DND-41 (cell line): Measurements from ENCODE around the gene TMPRSS11D.

Experiments used
- CTCF ChIP-seq: IDR thresholded peaks from 2 replicates; pipeline ENCODE4 v1.5.1; 2012; ENCODE audit warnings: borderline replicate concordance, low read length, moderate library complexity, mild to moderate bottlenecking; ENCODE audit not compliant: poor library complexity, severe bottlenecking; ENCODE audit errors: extremely low read depth
- EZH2 ChIP-seq: IDR thresholded peaks from 3 replicates; pipeline ENCODE4 v1.6.1; 2012; ENCODE audit warnings: borderline replicate concordance, low read depth, mild to moderate bottlenecking, moderate library complexity, low read length, inconsistent platforms; ENCODE audit not compliant: severe bottlenecking

DNA sequence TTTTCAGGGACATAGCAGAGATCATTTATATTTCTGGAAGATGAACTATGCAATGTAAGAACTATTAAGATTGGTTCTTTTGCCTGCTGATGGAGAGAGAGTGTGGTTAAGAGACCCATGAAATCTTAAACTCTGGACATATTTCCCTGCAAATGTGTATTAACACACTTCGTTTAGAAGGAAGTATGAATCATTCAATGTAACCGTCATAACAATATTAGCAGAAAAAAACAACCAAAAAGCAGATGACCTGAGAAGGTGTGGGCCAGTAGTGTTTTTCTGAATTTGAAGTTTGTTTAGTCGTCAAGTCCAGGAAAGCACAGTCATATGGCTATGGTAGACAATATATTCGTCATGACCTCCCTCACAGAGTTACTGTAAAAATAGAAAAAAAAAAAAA, 2.5 kb upstream of the TMPRSS11D start:
- no peak for TF ChIP-seq CTCF
- no peak for TF ChIP-seq EZH2
